Measurements from ENCODE around the gene PRSS57. TPM values are rescaled to one million over a fixed set of nuclear protein-coding genes. Genes with fewer than 3 reads are reported as not detected.

The PRSS57 gene
- total RNA-seq, 1 experiment from 2014 or later: not detected

DNA sequence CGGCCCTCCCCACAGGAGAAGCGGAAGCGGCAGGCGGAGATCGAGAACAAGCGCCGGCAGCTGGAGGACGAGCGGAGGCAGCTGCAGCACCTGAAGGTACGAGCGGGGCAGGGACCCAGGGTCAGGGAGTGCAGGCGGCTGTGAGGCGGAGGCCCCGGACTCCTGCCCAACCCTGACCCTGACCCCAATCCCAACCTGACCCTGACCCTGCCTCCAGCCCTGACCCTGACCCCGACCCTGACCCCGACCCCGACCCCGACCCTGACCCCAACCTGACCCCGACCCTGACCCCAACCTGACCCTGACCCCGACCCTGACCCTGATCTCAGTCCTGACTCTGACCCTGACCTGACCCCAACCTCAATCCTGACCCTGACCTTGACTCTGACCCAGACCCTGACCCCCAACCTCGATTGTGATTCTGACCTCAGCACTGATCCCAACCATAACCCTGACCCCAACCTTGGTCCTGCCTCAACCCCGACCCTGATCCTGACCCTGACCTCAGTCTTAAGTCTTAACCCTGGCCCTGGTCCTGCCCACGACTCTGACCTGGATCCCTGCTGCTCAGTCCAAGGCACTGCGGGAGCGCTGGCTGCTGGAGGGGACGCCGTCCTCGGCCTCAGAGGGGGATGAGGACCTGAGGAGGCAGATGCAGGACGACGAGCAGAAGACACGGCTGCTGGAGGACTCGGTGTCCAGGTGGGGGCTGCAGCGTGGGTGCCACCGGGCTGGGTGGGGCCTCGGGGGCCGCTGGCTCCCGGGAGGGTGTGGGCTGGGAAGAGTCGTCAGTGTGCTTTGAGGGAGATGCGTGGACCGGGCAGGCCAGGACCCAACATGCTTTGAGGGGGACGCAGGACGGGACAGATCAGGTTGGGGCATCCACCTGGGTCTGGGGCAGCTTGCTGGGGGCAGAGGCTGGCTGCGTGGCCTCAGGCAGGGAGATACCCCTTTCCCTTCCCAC is 32.0 kb upstream of the PRSS57 start:
- no peak for DNase-seq (ENCODE audit: low read depth)
- in situ Hi-C loops (cut with HindIII; ENCODE audit: low pct_unique_long_range_greater_than_20kb, low sequenced_read_pairs): no loop called here

DNA sequence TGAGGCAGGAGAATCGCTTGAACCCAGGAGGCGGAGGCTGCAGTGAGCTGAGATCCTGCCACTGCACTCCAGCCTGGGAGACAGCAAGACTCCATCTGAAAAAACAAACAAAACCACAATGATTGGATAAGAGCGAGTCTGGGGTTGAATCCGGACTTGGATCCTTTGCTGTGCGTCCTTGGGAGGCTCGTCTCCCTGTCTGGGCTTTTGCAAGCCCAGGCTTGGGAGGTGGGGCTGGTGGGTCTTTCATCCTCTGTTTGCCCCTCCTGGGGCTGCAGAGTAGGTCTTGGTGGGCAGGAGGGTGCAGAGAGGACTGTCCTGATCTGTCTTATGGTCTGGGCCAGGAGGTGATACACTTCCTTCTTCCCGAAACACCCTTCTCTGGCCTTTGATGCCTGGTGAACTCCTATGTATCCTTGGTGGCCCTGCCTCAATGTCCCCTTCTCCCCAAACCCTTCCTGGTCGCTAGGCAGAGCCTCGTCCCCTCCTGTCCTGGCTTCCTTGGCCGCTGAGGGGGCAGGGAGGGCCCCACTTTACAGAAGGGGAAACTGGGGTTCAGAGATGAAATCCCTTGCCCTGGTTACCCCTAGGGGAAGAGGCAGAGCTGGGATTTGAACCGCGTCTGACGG is 30.3 kb upstream of the PRSS57 start:
- DNase-seq (ENCODE audit: low read depth): no peak
- in situ Hi-C loops (cut with HindIII; ENCODE audit: low pct_unique_long_range_greater_than_20kb, low sequenced_read_pairs): no loop called here

DNA sequence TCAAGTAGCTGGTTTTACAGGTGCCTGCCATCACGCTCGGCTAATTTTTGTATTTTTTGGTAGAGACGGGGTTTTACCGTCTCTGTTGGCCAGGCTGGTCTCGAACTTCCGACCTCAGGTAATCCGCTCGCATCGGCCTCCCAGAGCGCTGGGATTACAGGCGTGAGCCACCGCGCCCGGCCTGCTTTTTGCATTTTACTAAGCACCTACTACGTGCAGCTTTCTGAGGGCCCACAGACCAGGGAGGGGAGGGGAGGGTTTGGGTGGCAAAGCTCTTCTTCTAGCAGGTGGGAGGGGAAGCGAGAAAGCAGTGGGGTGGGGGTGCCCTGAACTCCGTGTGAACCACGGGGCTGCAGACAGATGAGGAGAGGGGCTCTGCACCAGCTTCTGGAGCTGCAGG is 28.5 kb upstream of the PRSS57 start:
- in situ Hi-C loops (cut with HindIII; ENCODE audit: low pct_unique_long_range_greater_than_20kb, low sequenced_read_pairs): no loop called here
- no peak for DNase-seq (ENCODE audit: low read depth)

- in situ Hi-C loops (cut with HindIII; ENCODE audit: low pct_unique_long_range_greater_than_20kb, low sequenced_read_pairs): no loop called here
These were observed 28.0 kb upstream of the PRSS57 start for GRCh38 chr19:723247-723646.

GRCh38 chr19:722553-723101 is 27.4 kb upstream of the PRSS57 start:
- no peak for DNase-seq (ENCODE audit: low read depth)
- in situ Hi-C loops (cut with HindIII; ENCODE audit: low pct_unique_long_range_greater_than_20kb, low sequenced_read_pairs): no loop called here

More at GRCh38 chr19:723247-723646, 28.0 kb upstream of the PRSS57 start:
- DNase-seq (ENCODE audit: low read depth): no peak

- in situ Hi-C loops (cut with HindIII; ENCODE audit: low pct_unique_long_range_greater_than_20kb, low sequenced_read_pairs): no loop called here
- no peak for DNase-seq (ENCODE audit: low read depth)
These were observed 25.3 kb upstream of the PRSS57 start for GRCh38 chr19:720345-721160.

DNA sequence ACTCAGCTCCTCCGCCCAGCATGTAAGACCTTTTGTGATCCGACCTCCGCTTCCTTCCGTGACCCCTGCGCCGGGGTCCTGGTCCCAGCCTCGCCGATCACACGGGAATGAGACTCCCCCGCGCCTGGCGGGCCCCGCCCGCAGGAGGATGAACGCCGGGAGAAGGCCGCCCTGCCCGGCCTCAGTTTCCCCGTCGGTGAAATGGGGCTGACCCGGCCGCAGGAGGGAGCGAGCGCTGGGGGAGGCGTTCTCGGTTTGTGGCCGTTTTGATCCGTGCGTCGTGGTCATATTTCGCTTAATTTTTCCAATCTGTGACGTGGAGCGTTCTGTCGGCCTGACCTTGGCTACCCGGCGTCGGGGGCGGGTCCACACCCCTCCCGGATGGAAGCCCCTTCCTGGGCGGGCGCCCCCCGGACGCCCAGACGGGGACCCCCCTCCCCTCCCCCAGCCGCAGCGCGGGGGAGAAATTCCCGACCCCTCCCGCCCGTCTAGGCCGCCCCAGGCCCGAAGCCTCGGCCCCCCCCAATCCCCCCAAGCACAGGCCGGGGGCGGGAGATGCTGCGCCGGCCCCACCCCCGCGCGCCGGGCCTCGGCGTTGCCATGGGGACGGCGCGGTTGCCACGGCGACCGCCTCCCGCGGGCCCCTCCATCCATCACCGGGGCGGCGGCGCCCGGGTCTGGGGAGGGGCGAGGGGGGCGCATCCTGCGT is 24.5 kb upstream of the PRSS57 start:
- no peak for DNase-seq (ENCODE audit: low read depth)
- in situ Hi-C loops (cut with HindIII; ENCODE audit: low pct_unique_long_range_greater_than_20kb, low sequenced_read_pairs): no loop called here

DNA sequence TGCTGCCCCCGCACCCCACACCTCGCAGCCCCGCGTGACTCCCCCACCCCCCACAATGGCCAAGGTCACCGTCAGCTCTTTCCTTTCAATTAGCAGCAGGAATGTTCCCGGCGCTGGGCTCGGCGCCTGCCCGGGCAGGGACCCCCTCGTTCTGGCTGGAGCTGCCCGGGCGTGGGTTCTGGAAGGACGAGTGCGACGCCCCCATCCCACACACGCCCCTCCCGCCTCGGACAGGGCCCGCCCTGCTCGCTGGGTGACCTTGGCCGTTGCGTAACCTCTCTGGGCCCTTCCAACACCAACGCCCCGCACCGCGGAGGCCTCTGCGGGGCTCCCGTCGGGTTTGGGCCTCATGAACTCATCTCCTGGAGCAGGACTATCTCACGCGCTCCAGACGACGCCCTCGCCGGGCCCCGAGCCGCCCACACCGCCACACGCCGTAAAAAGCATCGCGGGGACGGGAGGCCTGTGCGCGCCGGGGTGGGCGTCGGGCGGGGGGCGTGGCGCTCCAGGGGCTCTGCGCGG is 23.8 kb upstream of the PRSS57 start:
- in situ Hi-C loops (cut with HindIII; ENCODE audit: low pct_unique_long_range_greater_than_20kb, low sequenced_read_pairs): no loop called here
- no peak for DNase-seq (ENCODE audit: low read depth)

- in situ Hi-C loops (cut with HindIII; ENCODE audit: low pct_unique_long_range_greater_than_20kb, low sequenced_read_pairs): no loop called here
These were observed 23.1 kb upstream of the PRSS57 start for GRCh38 chr19:718251-718951.

DNA sequence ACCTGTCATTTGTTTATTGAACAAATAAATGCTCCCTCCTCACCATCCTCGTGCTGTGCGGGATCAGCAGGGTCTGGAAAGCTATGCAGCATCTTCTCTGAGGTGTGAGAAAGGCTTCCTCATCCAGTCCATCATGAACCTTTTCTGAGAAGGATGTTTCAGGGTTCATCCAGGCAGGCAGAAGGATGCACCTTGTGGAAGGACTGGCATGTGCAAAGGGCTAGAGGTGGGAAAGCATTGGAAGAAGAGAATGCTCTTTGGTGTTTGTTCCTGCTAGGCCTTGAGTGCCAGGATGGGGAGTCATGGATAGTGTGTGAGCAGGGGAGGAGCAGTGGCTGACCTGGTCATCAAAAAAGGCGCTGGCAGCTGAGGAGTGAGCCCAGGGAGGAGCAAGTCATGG is 20.1 kb upstream of the PRSS57 start:
- no peak for DNase-seq (ENCODE audit: low read depth)
- in situ Hi-C loops (cut with HindIII; ENCODE audit: low pct_unique_long_range_greater_than_20kb, low sequenced_read_pairs): no loop called here

More at GRCh38 chr19:718251-718951, 23.1 kb upstream of the PRSS57 start:
- DNase-seq (ENCODE audit: low read depth): no peak

- no peak for DNase-seq (ENCODE audit: low read depth)
- in situ Hi-C loops (cut with HindIII; ENCODE audit: low pct_unique_long_range_greater_than_20kb, low sequenced_read_pairs): no loop called here
These were observed 16.0 kb upstream of the PRSS57 start for GRCh38 chr19:711254-711653.

DNA sequence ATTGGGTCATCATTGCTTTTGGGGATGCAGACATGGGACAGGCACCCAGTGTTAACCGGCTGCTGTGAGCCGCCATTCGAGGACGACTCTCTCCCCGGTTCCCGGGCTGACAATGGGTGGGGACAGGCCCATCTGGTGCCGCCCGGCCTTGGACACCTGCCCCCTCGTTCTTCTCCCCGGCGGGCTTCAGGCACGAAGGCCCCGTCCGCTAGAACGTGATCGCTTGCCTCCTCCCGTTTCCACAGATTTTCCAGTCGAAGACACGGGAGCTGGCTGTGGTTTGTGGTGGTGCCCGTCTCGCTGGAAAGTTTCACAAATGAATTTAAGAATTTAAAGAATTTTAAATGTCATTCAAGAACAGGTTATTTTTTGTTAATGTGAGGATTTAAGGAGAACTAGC is 15.5 kb upstream of the PRSS57 start:
- DNase-seq (ENCODE audit: low read depth): no peak
- in situ Hi-C loops (cut with HindIII; ENCODE audit: low pct_unique_long_range_greater_than_20kb, low sequenced_read_pairs): no loop called here

DNA sequence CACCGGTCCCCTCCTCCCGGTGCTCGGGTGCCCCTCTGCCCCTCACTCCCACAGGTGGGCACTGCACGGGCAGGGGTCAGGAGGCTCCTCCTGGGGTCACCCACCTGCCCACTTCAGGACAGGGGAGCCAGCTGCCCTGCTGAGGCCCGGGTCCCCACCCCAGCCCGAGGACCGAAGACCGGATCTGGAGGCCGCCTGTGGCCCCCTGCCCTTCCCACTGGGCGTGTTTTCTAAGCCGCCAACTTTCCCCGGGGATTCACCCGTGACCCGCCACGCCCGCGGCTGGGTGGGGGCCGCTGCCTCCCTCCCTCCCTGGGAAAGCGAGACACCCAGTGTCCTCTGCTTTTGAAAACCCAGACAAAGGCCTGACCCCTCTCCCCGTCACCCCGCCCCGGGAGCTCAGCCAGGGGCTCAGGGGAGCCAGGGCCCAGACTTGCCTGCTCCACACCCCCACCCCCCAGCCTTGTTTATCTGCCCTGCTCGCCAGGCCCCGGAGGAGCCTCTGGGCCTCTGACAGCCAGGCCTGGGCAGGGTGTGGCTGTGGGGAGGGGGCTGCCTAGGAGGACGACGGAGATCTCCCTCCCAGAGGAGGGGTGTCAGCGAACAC is 14.8 kb upstream of the PRSS57 start:
- in situ Hi-C loops (cut with HindIII; ENCODE audit: low pct_unique_long_range_greater_than_20kb, low sequenced_read_pairs): no loop called here
- no peak for DNase-seq (ENCODE audit: low read depth)

DNA sequence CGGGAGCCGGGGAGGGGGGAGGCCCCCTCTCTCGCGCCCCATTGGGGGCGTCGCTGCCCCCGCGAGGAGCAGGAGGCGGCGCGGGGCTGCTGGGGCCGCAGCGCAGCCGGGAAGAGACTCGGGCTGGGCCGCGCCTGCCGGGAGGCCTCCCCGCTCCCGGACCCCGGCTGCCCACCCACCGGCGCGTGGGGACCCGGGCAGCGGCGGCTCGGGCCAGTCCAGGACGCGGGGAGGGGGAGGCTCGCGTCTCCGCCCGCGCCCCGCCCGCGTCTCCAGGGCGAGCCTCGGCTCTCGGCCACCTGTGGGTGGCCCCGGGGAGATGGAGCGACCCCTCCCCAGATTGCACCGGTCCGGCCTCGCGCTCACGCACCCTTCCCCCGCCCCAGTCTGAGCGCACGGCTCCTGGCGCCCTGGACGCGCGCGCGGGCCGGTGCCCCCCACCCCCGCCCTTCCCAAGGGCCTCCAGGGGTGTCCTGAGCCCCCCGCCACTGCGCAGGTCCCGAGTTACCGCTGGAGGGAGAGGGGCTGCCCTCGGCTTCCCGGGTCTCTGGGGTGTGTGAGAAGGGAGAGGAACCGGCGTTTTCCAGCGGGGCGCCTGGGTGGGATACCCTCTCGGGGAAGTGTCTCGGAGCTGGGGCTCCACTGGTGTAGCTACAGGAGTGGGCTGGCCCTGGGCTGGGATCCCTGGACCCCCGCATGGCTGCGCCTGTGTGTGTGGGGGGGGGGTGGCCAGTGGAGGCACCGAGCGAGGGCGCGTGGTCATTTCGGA is 14.1 kb upstream of the PRSS57 start:
- DNase-seq (ENCODE audit: low read depth): no peak
- in situ Hi-C loops (cut with HindIII; ENCODE audit: low pct_unique_long_range_greater_than_20kb, low sequenced_read_pairs): no loop called here

- no peak for DNase-seq (ENCODE audit: low read depth)
- in situ Hi-C loops (cut with HindIII; ENCODE audit: low pct_unique_long_range_greater_than_20kb, low sequenced_read_pairs): no loop called here
These were observed 13.2 kb upstream of the PRSS57 start, which contains the start of gene PALM for GRCh38 chr19:708154-709143. Gene PALM (plus strand): TSS chr19:708935. CDS start chr19:709147, 212 bp downstream.

Data from Caki2 (cell line).